HG02885 (cell line): ENCODE results near the gene AFDN.

ENCODE experiments used
- ATAC-seq: cut with Tn5 transposase; IDR thresholded peaks from one replicate; pipeline ENCODE4 v1.9.1; 2021; ENCODE audit warnings: mild to moderate bottlenecking; ENCODE audit not compliant: unreplicated experiment, poor library complexity

AFDN gene

GRCh38 chr6:167795321-167795811 is 31.3 kb upstream of the AFDN start:
- ATAC-seq, result no peak

- ATAC-seq, result no peak
Observed at GRCh38 chr6:167795874-167796191, 30.9 kb upstream of the AFDN start.

DNA sequence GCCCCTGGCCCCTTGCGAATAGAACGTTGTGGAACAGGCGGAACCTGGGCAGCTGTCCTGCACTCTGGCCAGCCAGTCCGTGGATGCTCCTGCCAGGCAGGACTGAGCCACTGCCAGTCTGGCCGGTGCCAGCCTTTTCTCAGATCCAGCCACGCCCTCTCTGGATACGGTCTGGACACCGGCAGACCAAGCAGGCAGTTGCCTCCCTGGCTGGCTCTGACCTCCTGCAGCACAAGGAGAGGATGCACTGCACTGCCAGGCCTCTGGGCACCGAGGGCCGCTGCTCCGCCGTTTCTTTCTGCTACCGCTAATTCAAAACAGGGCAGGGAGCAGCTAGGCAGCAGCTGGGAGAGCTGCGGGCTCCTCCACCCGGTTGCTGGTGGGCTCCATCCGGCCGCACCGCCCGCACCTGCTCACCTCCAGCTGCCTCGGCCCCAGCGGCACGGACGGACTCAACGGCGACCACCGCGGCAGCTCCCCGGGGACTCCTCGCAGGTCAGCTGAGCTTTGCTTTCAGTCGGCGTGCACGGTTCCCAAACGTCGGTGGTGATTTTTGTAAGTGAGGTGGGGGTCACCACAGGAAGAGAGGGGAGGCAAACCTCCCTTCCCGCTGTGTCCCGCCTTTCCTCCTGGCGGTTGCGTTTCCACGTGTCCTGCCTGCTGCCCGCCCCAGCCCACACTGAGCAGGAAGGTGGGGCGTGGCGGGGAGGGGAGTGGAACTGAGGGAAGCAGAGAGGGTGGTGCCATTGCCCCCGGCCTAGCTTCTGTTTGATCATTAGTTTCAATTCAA is 30.3 kb upstream of the AFDN start:
- no peak for ATAC-seq

DNA sequence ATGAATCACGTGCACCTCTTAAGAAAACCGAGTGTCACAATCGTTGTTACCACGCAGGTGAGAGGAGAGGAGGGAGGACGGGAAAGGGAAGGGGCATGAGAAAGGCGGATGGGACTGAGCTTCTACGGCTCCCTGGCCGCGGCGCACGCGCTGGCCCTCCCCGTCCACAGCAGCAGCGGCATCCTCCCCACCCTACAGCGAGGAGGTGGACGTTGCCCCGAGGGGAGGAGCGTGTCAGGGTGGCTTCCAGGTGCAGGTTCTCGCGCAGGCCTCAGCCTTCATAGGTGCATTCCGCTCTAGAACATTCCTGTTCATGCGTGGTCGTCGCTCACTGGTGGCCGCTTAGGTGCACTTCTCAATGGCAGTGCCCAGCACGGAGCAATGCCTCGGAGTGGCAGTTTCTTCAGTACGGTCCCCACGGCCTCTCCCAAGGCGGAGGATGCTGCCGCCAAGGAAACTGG is 29.7 kb upstream of the AFDN start:
- no peak for ATAC-seq

DNA sequence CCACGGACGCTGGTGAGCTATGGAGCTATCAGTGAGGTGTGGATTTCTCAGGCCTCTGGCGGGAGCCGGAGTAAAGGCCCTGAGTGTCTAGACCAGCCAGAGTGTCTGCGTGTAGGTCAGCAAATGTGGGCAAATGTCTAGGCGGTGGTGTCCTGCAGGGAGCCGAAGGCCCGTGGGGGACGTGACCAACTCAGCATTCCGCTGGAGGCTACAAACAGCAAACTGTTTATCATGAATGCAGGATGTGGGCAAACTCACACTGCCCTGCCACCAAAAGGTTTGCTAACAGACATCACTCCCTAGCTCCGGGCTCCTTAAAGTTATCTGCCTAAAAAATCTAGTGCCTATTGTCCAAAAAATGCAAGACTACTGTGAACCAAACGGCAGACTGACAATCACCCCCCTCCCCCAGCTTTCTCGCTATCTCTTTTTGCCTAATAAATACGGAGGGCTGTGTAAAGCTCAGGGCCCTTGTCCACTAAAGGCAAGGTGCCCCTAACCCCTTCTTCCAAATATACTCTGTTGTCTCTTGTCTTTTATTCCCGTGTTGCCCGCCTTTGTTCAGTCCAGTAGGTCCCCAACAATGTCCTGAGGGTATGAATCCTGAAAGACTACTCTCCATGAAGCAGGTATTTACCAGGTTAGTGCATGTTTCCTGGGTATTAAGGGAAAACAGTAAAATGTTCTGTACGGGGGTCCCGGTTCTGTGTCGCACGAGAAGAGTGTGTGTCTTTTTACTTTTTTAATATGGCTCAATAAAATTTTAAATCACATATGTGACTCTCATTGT is 29.0 kb upstream of the AFDN start:
- no peak for ATAC-seq

GRCh38 chr6:167798453-167798852 is 28.3 kb upstream of the AFDN start:
- ATAC-seq, result no peak

GRCh38 chr6:167799033-167799821 is 27.5 kb upstream of the AFDN start:
- ATAC-seq, result no peak

- no peak for ATAC-seq
Observed at GRCh38 chr6:167800549-167800948, 26.2 kb upstream of the AFDN start.

DNA sequence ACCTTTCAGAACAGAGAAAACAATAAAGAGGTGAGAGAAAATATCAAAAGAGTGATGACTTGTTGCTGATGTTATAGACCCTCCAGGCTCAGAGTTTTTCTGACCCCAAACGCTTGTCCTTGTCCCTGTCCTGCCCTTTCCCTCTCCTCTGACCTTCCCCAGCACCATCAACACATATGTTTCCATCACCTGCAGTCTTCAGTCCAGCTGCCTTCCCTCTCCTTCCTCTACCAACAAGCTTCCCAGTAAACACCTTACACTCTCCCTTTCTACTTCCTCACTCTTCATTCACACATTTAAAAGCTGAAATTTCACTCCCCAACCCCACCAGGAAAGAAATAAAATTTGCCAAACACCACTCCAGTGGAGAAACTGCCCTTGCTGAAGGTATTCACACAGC is 25.4 kb upstream of the AFDN start:
- ATAC-seq, result no peak

- ATAC-seq, result no peak
Observed at GRCh38 chr6:167802339-167802738, 24.4 kb upstream of the AFDN start.

DNA sequence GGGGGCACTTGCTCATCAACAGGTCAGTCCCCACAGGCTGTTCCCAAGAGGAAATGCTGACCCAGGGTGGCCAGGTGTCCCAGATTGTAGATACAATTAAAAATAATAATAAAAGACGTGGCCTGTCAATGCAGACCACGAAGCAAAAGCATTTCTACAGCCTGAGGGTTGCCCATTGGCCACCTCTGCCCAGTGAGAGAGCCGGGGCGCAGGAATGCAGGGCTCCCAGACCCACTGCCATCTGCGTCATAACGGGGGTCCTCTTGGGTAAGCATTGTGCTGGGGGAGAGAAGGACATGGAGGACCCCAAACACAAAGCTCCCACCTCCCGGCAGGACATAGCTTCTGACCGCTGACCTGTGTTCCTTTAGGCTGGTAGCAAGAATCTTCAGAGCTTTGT is 22.9 kb upstream of the AFDN start:
- ATAC-seq, result no peak

DNA sequence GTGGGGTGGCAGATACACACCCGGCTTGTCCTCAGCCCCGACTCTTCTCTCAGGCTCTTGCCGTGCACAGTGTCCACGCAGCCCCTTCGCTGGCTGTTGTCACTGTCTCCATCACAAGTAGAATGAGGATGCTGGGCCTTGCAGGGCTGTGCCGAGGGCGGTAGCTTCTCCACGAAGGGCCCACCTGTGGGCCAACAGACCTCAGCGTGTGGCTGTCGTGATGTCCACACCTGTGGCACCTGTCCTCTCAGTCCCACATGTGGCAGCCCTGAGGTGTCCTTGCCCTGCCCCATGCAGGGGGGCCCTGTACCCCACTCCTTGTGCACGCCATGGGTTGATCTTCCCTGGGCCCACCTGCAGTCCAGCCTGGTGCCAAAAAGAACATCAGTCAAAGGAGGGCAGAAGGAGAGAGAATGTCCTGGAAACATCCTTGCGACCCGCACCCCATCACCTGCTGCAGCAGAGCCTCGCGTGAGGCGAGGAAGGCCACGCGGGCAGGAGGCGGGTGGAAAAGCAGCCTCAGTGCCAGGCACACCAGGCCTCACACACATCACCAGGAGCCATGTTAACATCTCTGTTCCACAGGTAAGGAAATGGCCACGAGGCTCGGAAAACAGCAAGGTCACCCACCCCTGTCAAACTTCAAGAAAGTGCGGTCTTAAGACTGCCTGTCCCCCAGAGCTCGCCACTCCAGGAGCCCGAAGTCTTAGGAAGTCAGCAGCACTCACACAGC is 22.3 kb upstream of the AFDN start:
- ATAC-seq, result no peak

GRCh38 chr6:167805349-167806060 is 21.2 kb upstream of the AFDN start:
- ATAC-seq, result no peak

DNA sequence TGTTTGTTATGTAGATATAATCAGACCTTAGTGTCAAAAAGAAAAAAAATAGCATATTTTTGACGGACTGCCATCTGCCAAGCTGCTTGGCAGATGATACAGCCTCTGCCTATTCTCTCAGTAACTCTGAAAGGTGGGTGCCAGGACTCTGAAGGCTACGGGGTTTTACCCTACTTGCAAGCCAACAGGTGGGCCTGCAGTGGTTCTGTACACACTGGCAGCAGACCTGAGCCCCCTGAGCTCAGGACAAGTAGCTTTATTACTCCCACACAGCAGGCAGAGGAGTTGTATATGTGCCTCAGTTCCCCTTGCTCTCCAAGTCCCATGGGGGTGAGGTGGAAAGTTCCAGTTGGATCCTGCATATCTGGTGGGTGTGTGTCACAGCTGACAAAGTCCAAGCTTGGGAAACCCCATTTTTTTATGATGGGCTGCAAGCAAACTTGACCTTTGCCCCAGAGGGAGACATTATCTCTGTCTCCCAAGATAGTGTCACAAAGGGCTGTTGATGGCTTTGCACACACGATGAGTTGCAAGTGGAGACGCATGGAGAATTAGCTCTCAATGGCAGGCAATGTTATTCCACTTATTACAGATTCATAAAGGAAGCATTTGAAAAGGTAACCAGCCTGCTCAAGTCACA is 20.5 kb upstream of the AFDN start:
- ATAC-seq, result no peak

- ATAC-seq, result no peak
Observed at GRCh38 chr6:167807200-167807599, 19.5 kb upstream of the AFDN start.

DNA sequence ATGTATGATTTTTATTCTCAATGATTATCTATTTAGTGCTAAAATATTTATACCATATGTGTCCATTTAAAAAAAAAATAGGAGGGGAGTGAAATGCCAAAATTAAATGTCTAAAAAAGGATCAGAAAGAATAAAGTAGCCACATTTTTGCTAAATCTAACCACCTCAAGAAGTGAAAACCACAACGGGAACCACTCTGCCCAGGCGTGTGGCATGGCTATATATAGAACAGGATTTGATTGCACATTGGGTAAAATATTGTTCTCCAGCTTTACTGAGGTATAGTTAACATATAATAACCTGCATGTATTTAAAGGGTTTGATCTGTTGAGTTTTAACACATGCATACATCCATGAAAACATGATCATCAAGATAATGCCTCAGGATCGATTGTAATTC is 19.0 kb upstream of the AFDN start:
- no peak for ATAC-seq

- ATAC-seq, result no peak
Observed at GRCh38 chr6:167811040-167811439, 15.7 kb upstream of the AFDN start.

- no peak for ATAC-seq
Observed at GRCh38 chr6:167811442-167812087, 15.1 kb upstream of the AFDN start.

DNA sequence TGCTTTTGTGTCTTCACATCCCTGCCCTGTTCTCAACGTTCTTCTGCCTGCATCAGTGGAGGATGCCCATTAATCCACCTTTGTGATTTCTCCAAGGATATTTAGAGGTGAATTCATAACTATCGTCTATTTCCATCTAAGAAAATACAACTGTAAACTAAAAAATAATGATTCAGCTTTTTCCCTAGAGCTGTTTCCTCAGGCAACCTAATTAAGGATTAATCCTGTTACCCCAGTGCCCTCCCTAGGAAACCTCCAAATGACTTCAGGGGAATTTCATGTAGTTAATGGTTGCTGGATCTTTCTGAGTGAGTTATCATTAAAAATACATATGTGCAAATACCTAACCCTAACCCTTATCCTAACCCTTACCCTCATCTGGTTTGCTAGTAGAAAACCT is 14.6 kb upstream of the AFDN start:
- ATAC-seq, result no peak
